ENCODE data around the gene ZFP69B. TPM values are rescaled to one million over a fixed set of nuclear protein-coding genes. Genes with fewer than 3 reads are reported as not detected.

The ZFP69B gene
- total and polyA plus RNA-seq, 2 of the 8 experiments (the other 6 are each of a cell fraction or from before 2014, with no cell fraction given): 1.7 to 8.2 TPM

GRCh38 chr1:40479156-40479555 is 28.9 kb downstream of the ZFP69B start (continued):
- no peak for TF ChIP-seq HDAC2 (IDR thresholded peaks at IDR 0.05; ENCODE audit: borderline replicate concordance in 1 of 2, low read depth in 2 of 2, low read length in 2 of 2)
- TF ChIP-seq TCF12 (IDR thresholded peaks at IDR 0.05; ENCODE audit: low read depth, low read length): no peak
- TF ChIP-seq SIN3A (conservative IDR thresholded peaks at IDR 0.05 in 1 of 2, IDR thresholded peaks at IDR 0.05 in 1 of 2; ENCODE audit: low read depth in 1 of 2, low read length in 2 of 2): no peak
- no peak for TF ChIP-seq YY1 (IDR thresholded peaks at IDR 0.05; ENCODE audit: low read depth, low read length)
- no peak for TF ChIP-seq CTBP2 (IDR thresholded peaks at IDR 0.05; ENCODE audit: borderline replicate concordance, insufficient read depth, insufficient read length, low read length)
- no peak for TF ChIP-seq RXRA (IDR thresholded peaks at IDR 0.05; ENCODE audit: insufficient read depth, low read depth, low read length)
- TF ChIP-seq POLR2AphosphoS5 (IDR thresholded peaks at IDR 0.05; ENCODE audit: low read depth, low read length): no peak
- no peak for TF ChIP-seq POU5F1 (IDR thresholded peaks at IDR 0.05; ENCODE audit: low read depth, low read length)
- TF ChIP-seq CREB1 (IDR thresholded peaks at IDR 0.05): no peak
